Measurements from ENCODE around the gene PHKA2.
"Not testable (repeated sequence)": the region's sequence is repeated elsewhere in the genome, so short reads cannot be mapped to it uniquely, and the experiment has no call there.

PHKA2 gene

GRCh38 chrX:19017271-19017670 lies 33.4 kb upstream of the PHKA2 start:
- TF ChIP-seq POLR2A (IDR thresholded peaks at IDR 0.05; ENCODE audit: extremely low read depth, insufficient read length), result no peak
- TF ChIP-seq, protein P1, sequence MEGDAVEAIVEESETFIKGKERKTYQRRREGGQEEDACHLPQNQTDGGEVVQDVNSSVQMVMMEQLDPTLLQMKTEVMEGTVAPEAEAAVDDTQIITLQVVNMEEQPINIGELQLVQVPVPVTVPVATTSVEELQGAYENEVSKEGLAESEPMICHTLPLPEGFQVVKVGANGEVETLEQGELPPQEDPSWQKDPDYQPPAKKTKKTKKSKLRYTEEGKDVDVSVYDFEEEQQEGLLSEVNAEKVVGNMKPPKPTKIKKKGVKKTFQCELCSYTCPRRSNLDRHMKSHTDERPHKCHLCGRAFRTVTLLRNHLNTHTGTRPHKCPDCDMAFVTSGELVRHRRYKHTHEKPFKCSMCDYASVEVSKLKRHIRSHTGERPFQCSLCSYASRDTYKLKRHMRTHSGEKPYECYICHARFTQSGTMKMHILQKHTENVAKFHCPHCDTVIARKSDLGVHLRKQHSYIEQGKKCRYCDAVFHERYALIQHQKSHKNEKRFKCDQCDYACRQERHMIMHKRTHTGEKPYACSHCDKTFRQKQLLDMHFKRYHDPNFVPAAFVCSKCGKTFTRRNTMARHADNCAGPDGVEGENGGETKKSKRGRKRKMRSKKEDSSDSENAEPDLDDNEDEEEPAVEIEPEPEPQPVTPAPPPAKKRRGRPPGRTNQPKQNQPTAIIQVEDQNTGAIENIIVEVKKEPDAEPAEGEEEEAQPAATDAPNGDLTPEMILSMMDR (IDR thresholded peaks at IDR 0.05; ENCODE audit: low read depth, low read length), result peak; percentile 56
- TF ChIP-seq, protein P2, sequence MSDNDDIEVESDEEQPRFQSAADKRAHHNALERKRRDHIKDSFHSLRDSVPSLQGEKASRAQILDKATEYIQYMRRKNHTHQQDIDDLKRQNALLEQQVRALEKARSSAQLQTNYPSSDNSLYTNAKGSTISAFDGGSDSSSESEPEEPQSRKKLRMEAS (IDR thresholded peaks at IDR 0.05; ENCODE audit: low read depth, low read length), result no peak
- no peak for TF ChIP-seq MYC (IDR thresholded peaks at IDR 0.05; ENCODE audit: low read depth, low read length)
- no peak overlapping the region for H3K4me3 ChIP-seq (ENCODE audit: low read depth, low read length)
- peak; percentile 27 for DNase-seq (ENCODE audit: low read depth)

DNA sequence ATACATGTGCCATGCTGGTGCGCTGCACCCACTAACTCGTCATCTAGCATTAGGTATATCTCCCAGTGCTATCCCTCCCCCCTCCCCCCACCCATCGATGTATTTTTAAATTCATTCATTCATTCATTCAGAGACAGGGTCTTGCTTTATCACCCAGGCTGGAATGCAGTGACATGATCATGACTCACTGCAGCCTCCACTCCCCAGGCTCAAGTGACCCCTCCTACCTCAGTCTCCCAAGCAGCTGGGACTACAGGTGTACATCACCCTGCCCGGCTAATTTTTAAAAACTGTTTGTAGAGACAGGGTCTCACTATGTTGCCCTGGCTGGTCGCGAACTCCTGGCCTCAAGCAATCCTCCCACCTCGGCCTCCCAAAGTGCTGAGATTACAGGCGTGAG lies 32.7 kb upstream of the PHKA2 start:
- H3K4me3 ChIP-seq (ENCODE audit: low read depth, low read length); DNase-seq (ENCODE audit: low read depth): not testable (repeated sequence)

GRCh38 chrX:19007868-19008267 lies 24.0 kb upstream of the PHKA2 start:
- DNase-seq (ENCODE audit: low read depth), result no peak
- H3K4me3 ChIP-seq (ENCODE audit: low read depth, low read length), result no peak overlapping the region
- no peak for TF ChIP-seq MYC (IDR thresholded peaks at IDR 0.05; ENCODE audit: low read depth, low read length)
- TF ChIP-seq, protein P2 (IDR thresholded peaks at IDR 0.05; ENCODE audit: low read depth, low read length), result no peak
- no peak for TF ChIP-seq POLR2A (IDR thresholded peaks at IDR 0.05; ENCODE audit: extremely low read depth, insufficient read length)
- TF ChIP-seq, protein P1 (IDR thresholded peaks at IDR 0.05; ENCODE audit: low read depth, low read length), result no peak

DNA sequence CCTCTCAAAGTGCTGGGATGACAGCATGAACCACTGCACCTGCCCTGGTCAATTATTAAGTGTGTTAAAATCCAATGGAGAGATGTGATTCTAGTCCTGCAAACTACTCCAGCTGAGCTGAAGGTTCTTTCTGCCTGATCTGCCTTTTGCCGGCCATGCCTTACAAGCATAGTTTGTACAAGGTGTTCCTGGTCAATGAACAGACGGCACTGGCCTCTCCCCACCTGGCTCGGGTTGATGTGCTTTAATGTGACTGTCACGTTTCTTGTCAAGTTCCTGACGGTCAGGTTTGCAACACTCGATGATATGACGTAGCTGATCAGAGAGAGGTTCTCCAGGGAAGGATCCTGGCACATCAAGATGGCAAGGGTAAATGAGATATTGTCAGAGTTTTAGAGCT lies 23.1 kb upstream of the PHKA2 start:
- no peak for DNase-seq (ENCODE audit: low read depth)
- no peak overlapping the region for H3K4me3 ChIP-seq (ENCODE audit: low read depth, low read length)
- no peak for TF ChIP-seq MYC (IDR thresholded peaks at IDR 0.05; ENCODE audit: low read depth, low read length)
- TF ChIP-seq POLR2A (IDR thresholded peaks at IDR 0.05; ENCODE audit: extremely low read depth, insufficient read length), result no peak
- TF ChIP-seq, protein P2 (IDR thresholded peaks at IDR 0.05; ENCODE audit: low read depth, low read length), result no peak
- TF ChIP-seq, protein P1 (IDR thresholded peaks at IDR 0.05; ENCODE audit: low read depth, low read length), result no peak

- peak; percentile 4 for DNase-seq (ENCODE audit: low read depth)
- no peak for TF ChIP-seq MYC (IDR thresholded peaks at IDR 0.05; ENCODE audit: low read depth, low read length)
- TF ChIP-seq, protein P2 (IDR thresholded peaks at IDR 0.05; ENCODE audit: low read depth, low read length), result no peak
- TF ChIP-seq, protein P1 (IDR thresholded peaks at IDR 0.05; ENCODE audit: low read depth, low read length), result no peak
- no peak for TF ChIP-seq POLR2A (IDR thresholded peaks at IDR 0.05; ENCODE audit: extremely low read depth, insufficient read length)
- no peak overlapping the region for H3K4me3 ChIP-seq (ENCODE audit: low read depth, low read length)
Observed at GRCh38 chrX:19005909-19006308, 22.0 kb upstream of the PHKA2 start.

DNA sequence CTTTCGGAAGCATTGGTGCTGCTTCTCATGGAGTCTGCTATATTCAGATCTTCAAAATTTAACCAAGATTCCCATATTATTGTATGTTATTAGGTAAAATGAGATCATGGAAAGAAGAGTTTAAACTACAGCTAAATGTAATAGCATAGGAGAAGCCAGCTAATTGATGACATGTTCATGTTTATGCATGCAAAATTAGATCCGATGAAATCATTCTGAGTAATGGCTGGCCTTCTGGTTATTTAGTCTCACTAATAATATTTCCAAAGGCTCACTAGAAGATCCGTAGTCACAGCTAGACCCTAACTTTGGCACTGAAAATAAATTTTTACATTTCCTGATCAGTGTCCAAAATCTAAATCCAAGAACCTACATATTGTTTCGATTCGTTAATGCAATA lies 19.8 kb upstream of the PHKA2 start:
- TF ChIP-seq POLR2A (IDR thresholded peaks at IDR 0.05; ENCODE audit: extremely low read depth, insufficient read length) (no peak), MYC (IDR thresholded peaks at IDR 0.05; ENCODE audit: low read depth, low read length) (no peak)
- TF ChIP-seq, protein P1 (IDR thresholded peaks at IDR 0.05; ENCODE audit: low read depth, low read length), result no peak
- TF ChIP-seq, protein P2 (IDR thresholded peaks at IDR 0.05; ENCODE audit: low read depth, low read length), result no peak
- no peak overlapping the region for H3K4me3 ChIP-seq (ENCODE audit: low read depth, low read length)
- no peak for DNase-seq (ENCODE audit: low read depth)

Data from NB4 (cell line).